Stomach (tissue), 9 donors: ENCODE data around the gene CHST11. TPM values are rescaled to one million over a fixed set of nuclear protein-coding genes. Genes with fewer than 3 reads are reported as not detected.

ENCODE experiments used
- DNase-seq, 2 donors: peaks; one replicate each; pipeline versions ENCODE4 v3.0.0 to v3.0.0-alpha.2; 2013 to 2019
- H3K27ac ChIP-seq, 5 donors: fragments of 200-600 bp in 4 of 5; sonication (generic) in 4 of 5; one replicate each; pipeline ENCODE4 v1.5.1; 2013 to 2019; ENCODE audit warnings: mild to moderate bottlenecking in 1 of 5, moderate library complexity in 1 of 5
- H3K27me3 ChIP-seq, 3 donors: fragments of 200-600 bp; sonication (generic); one replicate each; pipeline ENCODE4 v1.5.1; 2017 to 2019; ENCODE audit warnings: mixed run types in 1 of 3
- H3K36me3 ChIP-seq, 4 donors: fragments of 200-600 bp; sonication (generic); 1 replicate in 3 of 4; 2 replicates in 1 of 4; pipeline ENCODE4 v1.5.1; 2016 to 2019
- H3K4me1 ChIP-seq, 4 donors: fragments of 200-600 bp; sonication (generic); one replicate each; pipeline ENCODE4 v1.5.1; 2016 to 2019
- H3K4me3 ChIP-seq, 4 donors: fragments of 200-600 bp; sonication (generic) in 3 of 4; one replicate each; pipeline ENCODE4 v1.5.1; 2016 to 2019; ENCODE audit warnings: mild to moderate bottlenecking in 1 of 4
- H3K9me3 ChIP-seq, 4 donors: fragments of 200-600 bp; sonication (generic); one replicate each; pipeline ENCODE4 v1.5.1; 2016 to 2019
- CTCF ChIP-seq, 7 experiments: fragments of 450-650 bp in 4 of 7; fragments of 200-600 bp in 3 of 7; sonication (generic) in 3 of 7; IDR thresholded peaks; one replicate each; pipeline ENCODE4 v1.5.1; 2016 to 2019; ENCODE audit warnings: antibody characterized with exemption in 7 of 7, control low read depth in 2 of 7, mild to moderate bottlenecking in 1 of 7
- EP300 ChIP-seq: sonication (generic); formaldehyde crosslinking; IDR thresholded peaks from one replicate; pipeline ENCODE4 v1.6.1; 2017; ENCODE audit warnings: antibody characterized with exemption
- POLR2A ChIP-seq, 4 donors: fragments of 450-650 bp; IDR thresholded peaks; one replicate each; pipeline ENCODE4 v1.6.1; 2016; ENCODE audit warnings: antibody characterized with exemption in 4 of 4, control low read depth in 2 of 4, mild to moderate bottlenecking in 1 of 4, moderate library complexity in 1 of 4
- POLR2AphosphoS5 ChIP-seq, 3 donors: sonication (generic); formaldehyde crosslinking; IDR thresholded peaks; one replicate each; pipeline ENCODE4 v1.6.1; 2016; ENCODE audit warnings: antibody characterized with exemption in 3 of 3
- WGBS, 5 donors: extraction: QIAGEN DNeasy Blood & Tissue Kit in 3 of 5; methylation state at CpG; one replicate each; pipeline versions ENCODE4 v1.1.5 to v1.1.7; 2013 to 2018; 5-methylcytosine and 5-hydroxymethylcytosine counted together
- intact Hi-C: fragments of 100-400 bp; cut with DNase I; formaldehyde crosslinking; loops from one replicate; pipeline ENCODE4 v1.15.1; 2023; ENCODE audit warnings: low total_unique reads
- polyA plus RNA-seq, 3 donors: library from polyadenylated mRNA; stranded (reverse); fragments of 200-250 nt; gene quantifications; one replicate each; pipeline ENCODE4 v1.2.3, GENCODE V29; 2013
- total RNA-seq, 5 donors: library from RNA; depleted of rRNA; stranded (reverse); fragments of >200 nt; gene quantifications; one replicate each; pipeline versions ENCODE4 v1.1.0 to v1.2.3, GENCODE V29; 2014 to 2016
- donor health status: healthy with polysubstance abuse.
- donor health status: Bipolar disorder and iron deficiency.
- donor health status: healthy.

Gene CHST11
- total and polyA plus RNA-seq, 8 donors = 2.3 to 192 (median 18.6) TPM

- no peak overlapping the region for H3K4me3 ChIP-seq
- H3K27ac ChIP-seq = no peak overlapping the region
- DNase-seq = no peak
- peaks cover 3 to 6% (median 4%) of the 10 kb centered on the region in 4 donors for H3K36me3 ChIP-seq
- H3K4me1 ChIP-seq = peaks cover 0 to 41% (median 10%) of the 10 kb centered on the region in 4 donors
- H3K9me3 ChIP-seq = no peaks in the 10 kb centered on the region
- no peaks in the 10 kb centered on the region for H3K27me3 ChIP-seq
- intact Hi-C loops = no loop called here
- WGBS, 5 donors = 94 to 97% (median 95%) methylated on average over 4 of the region's 4 CpGs
- no peak for TF ChIP-seq POLR2A (IDR thresholded peaks at IDR 0.05)
- no peak for TF ChIP-seq POLR2AphosphoS5 (IDR thresholded peaks at IDR 0.05)
- TF ChIP-seq EP300 = no peak
- no peak for TF ChIP-seq CTCF (IDR thresholded peaks at IDR 0.05)
Observed at GRCh38 chr12:104752016-104752415, 295.3 kb downstream of the CHST11 start.

GRCh38 chr12:104752881-104753280 lies 296.1 kb downstream of the CHST11 start:
- no peaks in the 10 kb centered on the region for H3K9me3 ChIP-seq
- TF ChIP-seq EP300 (no peak), CTCF (IDR thresholded peaks at IDR 0.05) (no peak), POLR2AphosphoS5 (IDR thresholded peaks at IDR 0.05) (no peak), POLR2A (IDR thresholded peaks at IDR 0.05) (no peak)
- H3K27ac ChIP-seq = no peak overlapping the region
- no peaks in the 10 kb centered on the region for H3K27me3 ChIP-seq
- peaks cover 9 to 14% (median 11%) of the 10 kb centered on the region in 4 donors for H3K36me3 ChIP-seq
- intact Hi-C loops = no loop called here
- H3K4me3 ChIP-seq = no peak overlapping the region
- WGBS, 5 donors = 87 to 97% (median 96%) methylated on average over 7 of the region's 7 CpGs
- DNase-seq = no peak
- H3K4me1 ChIP-seq = peaks cover 0 to 32% (median 10%) of the 10 kb centered on the region in 4 donors

- no peaks in the 10 kb centered on the region for H3K27me3 ChIP-seq
- H3K36me3 ChIP-seq = peaks cover 11 to 22% (median 19%) of the 10 kb centered on the region in 4 donors
- no peak overlapping the region for H3K4me3 ChIP-seq
- WGBS, 5 donors = 94 to 98% (median 97%) methylated on average over 8 to 20 of the region's 20 CpGs
- intact Hi-C loops = no loop called here
- H3K4me1 ChIP-seq = no peaks in the 10 kb centered on the region
- H3K9me3 ChIP-seq = no peaks in the 10 kb centered on the region
- H3K27ac ChIP-seq = no peak overlapping the region
- no peak for DNase-seq
- TF ChIP-seq POLR2AphosphoS5 (IDR thresholded peaks at IDR 0.05) (no peak), EP300 (no peak), POLR2A (IDR thresholded peaks at IDR 0.05) (no peak), CTCF (IDR thresholded peaks at IDR 0.05) (no peak)
Observed at GRCh38 chr12:104756901-104757300, 300.2 kb downstream of the CHST11 start.

GRCh38 chr12:104758771-104759170 lies 302.0 kb downstream of the CHST11 start:
- no peak overlapping the region for H3K4me3 ChIP-seq
- no peaks in the 10 kb centered on the region for H3K4me1 ChIP-seq
- TF ChIP-seq POLR2AphosphoS5 (IDR thresholded peaks at IDR 0.05) (no peak), CTCF (IDR thresholded peaks at IDR 0.05) (no peak), POLR2A (IDR thresholded peaks at IDR 0.05) (no peak)
- no peaks in the 10 kb centered on the region for H3K9me3 ChIP-seq
- no peaks in the 10 kb centered on the region for H3K27me3 ChIP-seq
- intact Hi-C loops = no loop called here
- peaks cover 11 to 22% (median 19%) of the 10 kb centered on the region in 4 donors for H3K36me3 ChIP-seq
- WGBS, 5 donors = 89 to 98% (median 95%) methylated on average over 4 of the region's 4 CpGs
- H3K27ac ChIP-seq = no peak overlapping the region
- DNase-seq = no peak
